Activated B cell treated with CpG ODN at 0.5 μM for 24 hours (primary cell): ENCODE measurements around the gene PDZRN3. TPM values are rescaled to one million over a fixed set of nuclear protein-coding genes. Genes with fewer than 3 reads are reported as not detected.

Source experiments
- ATAC-seq: fragments of 200-7000 bp; cut with Tn5 transposase; one replicate; pipeline ENCODE4 v1.10.0; 2021; ENCODE audit warnings: low read depth, mild to moderate bottlenecking, moderate library complexity
- CTCF ChIA-PET: fragments of 350-600 bp; sonication (Branson Sonifier 250); formaldehyde crosslinking; loops from one replicate; lab custom pipeline; 2021; ENCODE audit warnings: antibody characterized with exemption; lab: Charles Lee
- POLR2A ChIA-PET: fragments of 350-600 bp; sonication (Branson Sonifier 250); formaldehyde crosslinking; loops from one replicate; lab custom pipeline; 2021; ENCODE audit warnings: antibody characterized with exemption; lab: Charles Lee
- DNase-seq: peaks from one replicate; pipeline ENCODE4 v3.0.0; 2022
- H3K27ac Mint-ChIP-seq: one replicate; pipeline ENCODE4 v1.8.0; 2020; ENCODE audit warnings: mixed read lengths
- H3K27me3 Mint-ChIP-seq: one replicate; pipeline ENCODE4 v1.8.0; 2021; ENCODE audit warnings: mixed read lengths
- H3K36me3 Mint-ChIP-seq: one replicate; pipeline ENCODE4 v1.8.0; 2021; ENCODE audit warnings: low read depth, mixed read lengths
- H3K4me1 Mint-ChIP-seq: one replicate; pipeline ENCODE4 v1.8.0; 2021; ENCODE audit warnings: mixed read lengths
- H3K4me3 Mint-ChIP-seq: one replicate; pipeline ENCODE4 v1.8.0; 2020; ENCODE audit warnings: mild to moderate bottlenecking, mixed read lengths
- H3K9me3 Mint-ChIP-seq: one replicate; pipeline ENCODE4 v1.8.0; 2020; ENCODE audit warnings: mixed read lengths
- CTCF ChIP-seq: fragments of 200-600 bp; IDR thresholded peaks from one replicate; pipeline ENCODE4 v1.8.0; 2022; ENCODE audit warnings: antibody characterized with exemption, mild to moderate bottlenecking
- intact Hi-C: fragments of 100-400 bp; cut with micrococcal nuclease; formaldehyde crosslinking; loops from one replicate; pipeline ENCODE4 v1.15.1; 2024
- total RNA-seq: library from RNA; stranded (reverse); gene quantifications from 2 replicates; pipeline ENCODE4 v1.2.3, GENCODE V29; 2022

Gene PDZRN3
- total RNA-seq, 1 donor from 2014 or later = not detected

- ATAC-seq = no peak
- no peak overlapping the region for H3K4me3 Mint-ChIP-seq
- ChIA-PET CTCF (no interaction called here), POLR2A (no interaction called here)
- H3K27ac Mint-ChIP-seq = no peak overlapping the region
- intact Hi-C loops = no loop called here
- H3K27me3 Mint-ChIP-seq = no peaks in the 10 kb centered on the region
- DNase-seq = no peak
- H3K36me3 Mint-ChIP-seq = no peaks in the 10 kb centered on the region
- TF ChIP-seq CTCF = no peak
- H3K9me3 Mint-ChIP-seq = no peaks in the 10 kb centered on the region
- H3K4me1 Mint-ChIP-seq = no peaks in the 10 kb centered on the region
These were observed 15.1 kb downstream of the PDZRN3 start for GRCh38 chr3:73609655-73610054.

GRCh38 chr3:73609315-73609641, 15.5 kb downstream of the PDZRN3 start:
- no peak overlapping the region for H3K4me3 Mint-ChIP-seq
- H3K27ac Mint-ChIP-seq = no peak overlapping the region
- ChIA-PET CTCF (no interaction called here), POLR2A (no interaction called here)
- H3K27me3 Mint-ChIP-seq = no peaks in the 10 kb centered on the region
- H3K36me3 Mint-ChIP-seq = no peaks in the 10 kb centered on the region
- DNase-seq = no peak
- no peak for TF ChIP-seq CTCF
- H3K9me3 Mint-ChIP-seq = no peaks in the 10 kb centered on the region
- no peak for ATAC-seq
- H3K4me1 Mint-ChIP-seq = no peaks in the 10 kb centered on the region
- intact Hi-C loops = no loop called here

DNA sequence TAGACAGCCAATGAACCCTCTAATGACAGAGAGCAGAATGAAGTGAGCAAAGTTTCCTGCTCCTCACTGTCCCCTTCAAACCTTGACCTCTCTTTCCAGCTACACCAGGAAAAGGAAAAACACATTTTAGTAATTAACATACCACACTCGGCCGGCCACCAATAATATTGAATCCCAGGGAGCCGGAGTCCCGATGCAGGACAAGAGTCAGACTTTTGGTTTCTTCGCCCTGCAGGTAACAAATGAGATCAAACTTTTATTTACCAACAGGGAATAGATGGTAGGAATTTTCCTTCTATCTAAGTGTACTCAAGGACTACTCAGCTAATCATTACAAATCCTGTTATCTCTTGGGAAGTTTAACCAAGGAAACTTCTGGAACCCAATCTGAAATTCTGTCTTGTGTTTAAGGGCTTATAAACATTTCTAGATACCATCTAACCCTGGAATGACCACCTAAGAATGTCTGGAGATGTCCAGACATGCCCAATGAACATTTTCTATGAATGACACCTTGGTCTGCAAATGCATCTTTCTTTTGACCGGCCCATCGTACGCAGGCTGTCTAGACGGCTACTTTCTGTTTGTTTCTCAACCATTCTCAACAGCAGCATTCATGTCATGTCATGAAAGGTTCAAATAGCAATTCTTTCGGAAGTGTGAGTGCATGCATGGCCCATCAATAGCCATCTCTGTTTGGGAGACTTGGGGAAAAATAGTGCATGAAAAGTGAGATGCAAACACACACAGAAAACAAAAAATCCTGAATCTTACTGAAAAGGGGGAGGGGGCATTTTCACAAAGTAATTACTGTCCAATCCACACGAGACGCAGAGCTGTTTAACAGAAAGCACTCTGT, 16.1 kb downstream of the PDZRN3 start:
- intact Hi-C loops = no loop called here
- CTCF ChIA-PET = no interaction called here
- Mint-ChIP-seq H3K4me3 (no peak overlapping the region), H3K9me3 (no peaks in the 10 kb centered on the region), H3K27ac (no peak overlapping the region), H3K27me3 (no peaks in the 10 kb centered on the region), H3K36me3 (no peaks in the 10 kb centered on the region), H3K4me1 (no peaks in the 10 kb centered on the region)
- ATAC-seq = no peak
- POLR2A ChIA-PET = no interaction called here
- no peak for TF ChIP-seq CTCF
- no peak for DNase-seq

GRCh38 chr3:73605861-73606260, 18.9 kb downstream of the PDZRN3 start:
- TF ChIP-seq CTCF = no peak
- H3K27me3 Mint-ChIP-seq = no peaks in the 10 kb centered on the region
- no peaks in the 10 kb centered on the region for H3K9me3 Mint-ChIP-seq
- ATAC-seq = no peak
- intact Hi-C loops = no loop called here
- ChIA-PET CTCF (no interaction called here), POLR2A (no interaction called here)
- H3K36me3 Mint-ChIP-seq = no peaks in the 10 kb centered on the region
- no peak overlapping the region for H3K27ac Mint-ChIP-seq
- no peak for DNase-seq
- H3K4me3 Mint-ChIP-seq = no peak overlapping the region
- no peaks in the 10 kb centered on the region for H3K4me1 Mint-ChIP-seq

DNA sequence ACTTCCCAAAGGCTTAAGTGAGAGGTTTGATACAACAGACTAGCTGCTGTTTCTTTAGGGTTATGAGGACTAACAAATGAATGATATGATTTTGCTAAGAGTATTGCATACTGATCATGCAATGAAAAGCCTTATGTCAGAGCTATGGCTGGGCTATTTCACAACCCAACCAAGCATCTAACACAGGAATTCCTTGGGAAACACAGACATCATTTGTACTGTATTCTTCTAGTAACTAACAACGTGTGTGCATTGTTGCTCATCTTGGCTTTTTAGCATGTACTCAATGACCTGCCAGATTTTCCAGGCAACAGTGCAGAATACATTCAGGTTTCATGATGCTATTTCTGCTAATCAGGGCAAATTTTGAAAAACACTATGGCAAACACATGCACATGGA, 19.3 kb downstream of the PDZRN3 start:
- intact Hi-C loops = no loop called here
- Mint-ChIP-seq H3K4me3 (no peak overlapping the region), H3K27ac (no peak overlapping the region), H3K4me1 (no peaks in the 10 kb centered on the region), H3K36me3 (no peaks in the 10 kb centered on the region), H3K27me3 (no peaks in the 10 kb centered on the region), H3K9me3 (no peaks in the 10 kb centered on the region)
- no peak for TF ChIP-seq CTCF
- POLR2A ChIA-PET = no interaction called here
- ATAC-seq (no peak), DNase-seq (no peak)
- CTCF ChIA-PET = no interaction called here
